Spleen (tissue), 11 donors: Measurements from ENCODE around the gene SLC38A6. TPM values are rescaled to one million over a fixed set of nuclear protein-coding genes. Genes with fewer than 3 reads are reported as not detected.
A peak's percentile ranks its signal among the peaks of the same experiment; 100 is the strongest.

Experiments used
- DNase-seq: peaks from one replicate; pipeline ENCODE4 v3.0.0-alpha.2; 2020
- H3K27ac ChIP-seq, 8 donors: fragments of 200-600 bp; sonication (generic) in 7 of 8; 1 replicate in 4 of 8; 2 replicates in 4 of 8; pipeline versions ENCODE4 v1.5.0 to v1.8.0; 2016 to 2021; ENCODE audit warnings: inconsistent platforms in 4 of 8, mild to moderate bottlenecking in 4 of 8, moderate library complexity in 1 of 8
- H3K27me3 ChIP-seq, 7 donors: fragments of 200-600 bp; sonication (generic) in 6 of 7; replicated peaks in 1 of 7; 1 replicate in 4 of 7; 2 replicates in 3 of 7; pipeline versions ENCODE4 v1.5.0 to v1.8.0; 2016 to 2021; ENCODE audit warnings: inconsistent platforms in 3 of 7, mild to moderate bottlenecking in 1 of 7
- H3K36me3 ChIP-seq, 6 donors: fragments of 200-600 bp; sonication (generic) in 5 of 6; 1 replicate in 4 of 6; 2 replicates in 2 of 6; pipeline versions ENCODE4 v1.5.0 to v1.8.0; 2016 to 2021; ENCODE audit warnings: inconsistent platforms in 2 of 6
- H3K4me1 ChIP-seq, 6 donors: fragments of 200-600 bp; sonication (generic) in 5 of 6; 1 replicate in 3 of 6; 2 replicates in 3 of 6; pipeline versions ENCODE4 v1.5.0 to v1.8.0; 2016 to 2021; ENCODE audit warnings: inconsistent platforms in 3 of 6
- H3K4me3 ChIP-seq, 8 donors: fragments of 200-600 bp; sonication (generic) in 7 of 8; 1 replicate in 4 of 8; 2 replicates in 4 of 8; pipeline versions ENCODE4 v1.5.0 to v1.8.0; 2016 to 2021; ENCODE audit warnings: inconsistent platforms in 4 of 8, mild to moderate bottlenecking in 4 of 8, moderate library complexity in 2 of 8
- H3K9me3 ChIP-seq, 8 donors: fragments of 200-600 bp; sonication (generic) in 7 of 8; 1 replicate in 4 of 8; 2 replicates in 4 of 8; pipeline versions ENCODE4 v1.5.0 to v1.8.0; 2016 to 2021; ENCODE audit warnings: inconsistent platforms in 4 of 8
- POLR2A ChIP-seq, 3 donors: fragments of 450-650 bp; IDR thresholded peaks; one replicate each; pipeline ENCODE4 v1.5.1; 2017; ENCODE audit warnings: antibody characterized with exemption in 3 of 3, mild to moderate bottlenecking in 1 of 3
- POLR2AphosphoS5 ChIP-seq, 3 donors: sonication (generic); formaldehyde crosslinking; IDR thresholded peaks; one replicate each; pipeline ENCODE4 v1.5.1; 2017; ENCODE audit warnings: antibody characterized with exemption in 3 of 3
- WGBS, 5 donors: extraction: QIAGEN DNeasy Blood & Tissue Kit in 3 of 5; methylation state at CpG; one replicate each; pipeline versions ENCODE4 v1.1.5 to v1.1.7; 2013 to 2018; 5-methylcytosine and 5-hydroxymethylcytosine counted together
- intact Hi-C: fragments of 100-400 bp; cut with DNase I; formaldehyde crosslinking; loops from one replicate; pipeline ENCODE4 v1.15.0; 2023; ENCODE audit warnings: low total_unique reads
- polyA plus RNA-seq, 3 donors: library from polyadenylated mRNA; stranded (reverse); fragments of 200-250 nt; gene quantifications; one replicate each; pipeline ENCODE4 v1.2.1, GENCODE V29; 2013
- total RNA-seq, 7 donors: library from RNA; depleted of rRNA in 3 of 7; stranded (reverse); fragments of >200 nt in 3 of 7; fragmentation: NEBNext Ultra II Directional in 4 of 7; extraction: Animal tissue kit (Norgen Biotek cat#: 25700) in 4 of 7; gene quantifications; one replicate each; pipeline versions ENCODE4 v1.1.0 to v1.2.1, GENCODE V29; 2016 to 2021
- TF ChIP-seq, protein P1 (sequence below), 11 experiments: fragments of 200-600 bp in 7 of 11; fragments of 450-650 bp in 4 of 11; sonication (generic) in 4 of 11; IDR thresholded peaks in 8 of 11; conservative IDR thresholded peaks in 3 of 11; 1 replicate in 7 of 11; 2 replicates in 4 of 11; pipeline versions ENCODE4 v1.4.0 to v1.8.0; 2016 to 2021; ENCODE audit warnings: antibody characterized with exemption in 11 of 11, inconsistent platforms in 4 of 11, mild to moderate bottlenecking in 1 of 11
- donor health status: healthy with polysubstance abuse.
- donor health status: DM: no; HTN: no; CAD: no; lungs with moderate emphysema.
- donor health status: DM: no; HTN: no; CAD: no.
- donor health status: Bipolar disorder and iron deficiency.
- donor health status: healthy.
- donor health status: DM: no; HTN: no; CAD: no.
- donor health status: DM: yes; HTN: yes; CAD: no.

Gene SLC38A6
- total and polyA plus RNA-seq, 10 donors = 9.5 to 34.2 (median 17.5) TPM

GRCh38 chr14:61034416-61035120, 53.5 kb downstream of the SLC38A6 start:
- intact Hi-C loops = no loop called here
- no peaks in the 10 kb centered on the region for H3K27me3 ChIP-seq
- TF ChIP-seq POLR2AphosphoS5 (IDR thresholded peaks at IDR 0.05) (no peak), POLR2A (IDR thresholded peaks at IDR 0.05) (no peak)
- TF ChIP-seq, protein P1, sequence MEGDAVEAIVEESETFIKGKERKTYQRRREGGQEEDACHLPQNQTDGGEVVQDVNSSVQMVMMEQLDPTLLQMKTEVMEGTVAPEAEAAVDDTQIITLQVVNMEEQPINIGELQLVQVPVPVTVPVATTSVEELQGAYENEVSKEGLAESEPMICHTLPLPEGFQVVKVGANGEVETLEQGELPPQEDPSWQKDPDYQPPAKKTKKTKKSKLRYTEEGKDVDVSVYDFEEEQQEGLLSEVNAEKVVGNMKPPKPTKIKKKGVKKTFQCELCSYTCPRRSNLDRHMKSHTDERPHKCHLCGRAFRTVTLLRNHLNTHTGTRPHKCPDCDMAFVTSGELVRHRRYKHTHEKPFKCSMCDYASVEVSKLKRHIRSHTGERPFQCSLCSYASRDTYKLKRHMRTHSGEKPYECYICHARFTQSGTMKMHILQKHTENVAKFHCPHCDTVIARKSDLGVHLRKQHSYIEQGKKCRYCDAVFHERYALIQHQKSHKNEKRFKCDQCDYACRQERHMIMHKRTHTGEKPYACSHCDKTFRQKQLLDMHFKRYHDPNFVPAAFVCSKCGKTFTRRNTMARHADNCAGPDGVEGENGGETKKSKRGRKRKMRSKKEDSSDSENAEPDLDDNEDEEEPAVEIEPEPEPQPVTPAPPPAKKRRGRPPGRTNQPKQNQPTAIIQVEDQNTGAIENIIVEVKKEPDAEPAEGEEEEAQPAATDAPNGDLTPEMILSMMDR (IDR thresholded peaks at IDR 0.05 in 8 of 11, conservative IDR thresholded peaks at IDR 0.05 in 3 of 11) = no peak
- no peak overlapping the region for H3K4me3 ChIP-seq
- peak overlapping the region in 2 of 8 donors; percentile 7 to 34 for H3K27ac ChIP-seq
- WGBS, 5 donors = 55 to 69% (median 64%) methylated on average over 4 of the region's 4 CpGs
- H3K9me3 ChIP-seq = no peaks in the 10 kb centered on the region
- H3K36me3 ChIP-seq = no peaks in the 10 kb centered on the region
- H3K4me1 ChIP-seq = peaks cover 0 to 13% (median 4%) of the 10 kb centered on the region in 6 donors
- DNase-seq = no peak

- Histone ChIP-seq H3K4me3 (no peak overlapping the region), H3K9me3 (no peaks in the 10 kb centered on the region), H3K27ac (no peak overlapping the region), H3K36me3 (no peaks in the 10 kb centered on the region), H3K27me3 (no peaks in the 10 kb centered on the region), H3K4me1 (peaks cover 0 to 13% (median 4%) of the 10 kb centered on the region in 6 donors)
- no peak for DNase-seq
- WGBS, 5 donors = 96 to 98% (median 96%) methylated on average over 3 of the region's 3 CpGs
- TF ChIP-seq POLR2AphosphoS5 (IDR thresholded peaks at IDR 0.05) (no peak), POLR2A (IDR thresholded peaks at IDR 0.05) (no peak)
- TF ChIP-seq, protein P1 (IDR thresholded peaks at IDR 0.05 in 8 of 11, conservative IDR thresholded peaks at IDR 0.05 in 3 of 11) = no peak
- intact Hi-C loops = no loop called here
Observed at GRCh38 chr14:61037215-61037614, 56.2 kb downstream of the SLC38A6 start.

GRCh38 chr14:61041704-61042103, 60.7 kb downstream of the SLC38A6 start:
- Histone ChIP-seq H3K9me3 (no peaks in the 10 kb centered on the region), H3K27ac (no peak overlapping the region), H3K4me3 (no peak overlapping the region), H3K4me1 (no peaks in the 10 kb centered on the region), H3K36me3 (peaks cover 0 to 9% (median 0%) of the 10 kb centered on the region in 6 donors), H3K27me3 (no peaks in the 10 kb centered on the region)
- DNase-seq = no peak
- 74 to 96% (median 82%) methylated on average over 3 of the region's 3 CpGs for WGBS, 5 donors
- no peak for TF ChIP-seq POLR2AphosphoS5 (IDR thresholded peaks at IDR 0.05)
- no peak for TF ChIP-seq POLR2A (IDR thresholded peaks at IDR 0.05)
- intact Hi-C loops = no loop called here

- TF ChIP-seq, protein P1 (IDR thresholded peaks at IDR 0.05 in 8 of 11, conservative IDR thresholded peaks at IDR 0.05 in 3 of 11) = no peak
- no peak for TF ChIP-seq POLR2A (IDR thresholded peaks at IDR 0.05)
- TF ChIP-seq POLR2AphosphoS5 (IDR thresholded peaks at IDR 0.05) = no peak
- no peak for DNase-seq
- H3K36me3 ChIP-seq = peaks cover 0 to 14% (median 0%) of the 10 kb centered on the region in 6 donors
- no peaks in the 10 kb centered on the region for H3K9me3 ChIP-seq
- H3K27me3 ChIP-seq = no peaks in the 10 kb centered on the region
- H3K27ac ChIP-seq = no peak overlapping the region
- no peaks in the 10 kb centered on the region for H3K4me1 ChIP-seq
- no peak overlapping the region for H3K4me3 ChIP-seq
- intact Hi-C loops = no loop called here
Observed at GRCh38 chr14:61042220-61042619, 61.2 kb downstream of the SLC38A6 start.
